UCSD-AML1 (cell line): ENCODE measurements around the gene CACNA2D2.
A peak's percentile ranks its signal among the peaks of the same experiment; 100 is the strongest.

Experiments
- DNase-seq: peaks from one replicate; lab custom pipeline; 2025; ENCODE audit not compliant: unreplicated experiment; lab: John Stamatoyannopoulos, UW

The CACNA2D2 gene

DNA sequence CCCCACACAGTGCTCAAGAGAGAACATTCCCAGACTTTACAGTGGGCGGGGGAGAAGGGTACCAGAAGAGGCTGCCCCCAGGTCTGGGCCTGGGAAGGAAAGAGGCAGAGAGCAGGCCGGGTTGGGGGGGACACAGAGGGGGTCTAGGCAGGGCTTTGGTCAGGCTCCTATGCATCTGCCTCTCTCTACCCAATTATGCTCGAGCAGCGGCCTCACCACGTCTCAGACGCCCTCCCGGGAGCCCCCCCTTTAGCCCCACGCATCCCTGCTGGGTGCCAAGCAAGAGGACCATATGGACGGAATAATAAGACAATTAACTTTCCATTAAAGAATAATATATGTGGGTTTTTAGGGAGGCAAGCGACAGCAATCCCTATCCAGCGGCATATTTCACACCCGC lies 32.8 kb downstream of the CACNA2D2 start:
- DNase-seq, result no peak

DNA sequence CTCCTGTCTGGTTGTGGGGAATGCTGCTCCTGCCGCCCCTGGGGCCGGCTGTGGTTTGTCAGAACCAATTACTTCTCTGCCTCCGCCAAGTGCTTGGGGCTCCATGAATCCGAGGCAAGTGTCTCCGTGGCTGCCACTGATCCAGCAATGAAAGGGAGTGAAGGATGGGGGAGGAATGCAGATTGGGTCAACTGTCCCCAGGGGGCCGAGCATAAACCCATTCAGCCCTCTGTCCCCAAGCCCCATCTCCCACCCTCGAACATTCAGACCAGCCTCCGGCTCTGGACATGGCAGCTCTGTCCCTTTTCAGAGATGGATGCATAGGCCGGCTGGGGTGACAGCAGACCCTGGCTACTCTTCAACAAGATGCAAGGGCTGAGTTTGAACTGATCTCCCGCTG lies 35.5 kb downstream of the CACNA2D2 start:
- no peak for DNase-seq

DNA sequence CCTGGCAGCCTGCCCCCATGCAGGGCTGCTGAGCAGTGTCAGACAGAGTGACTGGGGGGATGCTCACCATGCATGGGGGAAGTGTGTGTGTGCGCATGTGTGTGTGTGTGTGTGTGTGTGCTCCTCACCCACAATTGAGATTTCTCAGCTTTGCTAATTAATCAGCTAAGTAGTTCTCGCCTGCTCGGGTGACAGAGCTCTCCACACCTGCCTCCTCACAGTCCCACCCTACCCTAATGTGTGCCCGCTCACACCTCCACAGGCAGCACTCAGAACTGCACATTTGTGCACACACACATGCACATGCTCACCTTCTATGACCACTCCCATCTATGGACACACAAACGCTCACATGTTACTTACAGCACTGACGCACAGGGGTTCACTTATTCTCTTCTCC lies 37.3 kb downstream of the CACNA2D2 start:
- DNase-seq, result no peak

DNA sequence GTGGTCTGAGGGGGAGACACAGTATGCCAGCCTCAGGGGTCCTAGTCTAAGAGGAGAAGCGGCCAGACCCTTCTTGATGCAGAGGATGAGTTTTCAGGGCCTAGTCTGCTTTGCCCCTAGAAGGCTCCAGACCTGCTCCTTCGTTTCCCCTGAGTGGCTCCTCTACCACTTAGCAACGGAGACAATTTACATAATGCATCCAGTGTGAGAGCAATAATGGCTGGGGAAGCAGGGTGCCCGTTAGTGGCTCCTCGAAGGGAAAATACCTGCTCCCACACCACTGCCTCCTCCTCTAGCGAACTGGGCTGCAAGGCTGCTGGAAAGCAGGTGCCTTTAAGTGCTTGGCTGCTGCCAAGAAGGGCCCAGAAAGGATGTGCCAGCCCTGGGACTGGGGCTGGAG lies 38.9 kb downstream of the CACNA2D2 start:
- no peak for DNase-seq

DNA sequence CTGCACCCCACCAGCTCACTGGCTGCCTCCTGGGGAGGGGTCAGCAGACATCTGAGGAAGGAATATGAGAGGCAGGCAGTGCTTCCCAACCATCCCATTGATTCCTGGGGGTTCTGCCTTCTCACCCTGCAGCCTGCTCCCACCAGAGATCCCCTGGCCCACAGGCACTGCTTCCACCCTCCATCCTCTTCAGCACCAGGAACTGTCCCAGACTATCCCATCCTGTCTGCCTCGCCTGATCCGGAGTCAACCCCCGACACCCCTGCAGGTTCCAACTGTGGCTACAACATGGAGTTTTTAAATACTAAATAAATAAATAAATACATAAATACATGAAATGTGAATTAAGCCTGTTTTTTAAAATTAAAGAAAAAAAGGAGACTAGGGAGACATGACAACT lies 43.6 kb downstream of the CACNA2D2 start:
- no peak for DNase-seq

DNA sequence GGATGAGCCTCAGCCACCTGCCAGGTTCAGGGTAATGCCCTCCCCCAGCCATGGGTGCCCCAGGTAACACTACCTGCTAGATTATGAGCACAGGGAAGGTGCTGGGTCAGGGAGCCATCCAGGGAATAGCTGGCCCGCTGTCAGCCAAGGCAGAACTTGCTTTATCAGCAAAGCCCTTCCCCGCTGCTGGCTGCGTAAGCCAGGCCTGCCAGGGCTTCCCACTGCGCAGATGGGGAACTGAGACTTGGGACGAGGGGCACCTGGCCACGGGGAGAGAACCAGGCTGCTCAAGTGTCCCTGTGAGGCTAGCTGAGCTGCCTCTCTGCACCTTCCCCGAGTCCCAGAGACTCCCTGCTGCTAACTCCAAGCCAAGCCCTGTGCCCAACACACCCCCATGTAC lies 45.4 kb downstream of the CACNA2D2 start:
- DNase-seq, result no peak

DNA sequence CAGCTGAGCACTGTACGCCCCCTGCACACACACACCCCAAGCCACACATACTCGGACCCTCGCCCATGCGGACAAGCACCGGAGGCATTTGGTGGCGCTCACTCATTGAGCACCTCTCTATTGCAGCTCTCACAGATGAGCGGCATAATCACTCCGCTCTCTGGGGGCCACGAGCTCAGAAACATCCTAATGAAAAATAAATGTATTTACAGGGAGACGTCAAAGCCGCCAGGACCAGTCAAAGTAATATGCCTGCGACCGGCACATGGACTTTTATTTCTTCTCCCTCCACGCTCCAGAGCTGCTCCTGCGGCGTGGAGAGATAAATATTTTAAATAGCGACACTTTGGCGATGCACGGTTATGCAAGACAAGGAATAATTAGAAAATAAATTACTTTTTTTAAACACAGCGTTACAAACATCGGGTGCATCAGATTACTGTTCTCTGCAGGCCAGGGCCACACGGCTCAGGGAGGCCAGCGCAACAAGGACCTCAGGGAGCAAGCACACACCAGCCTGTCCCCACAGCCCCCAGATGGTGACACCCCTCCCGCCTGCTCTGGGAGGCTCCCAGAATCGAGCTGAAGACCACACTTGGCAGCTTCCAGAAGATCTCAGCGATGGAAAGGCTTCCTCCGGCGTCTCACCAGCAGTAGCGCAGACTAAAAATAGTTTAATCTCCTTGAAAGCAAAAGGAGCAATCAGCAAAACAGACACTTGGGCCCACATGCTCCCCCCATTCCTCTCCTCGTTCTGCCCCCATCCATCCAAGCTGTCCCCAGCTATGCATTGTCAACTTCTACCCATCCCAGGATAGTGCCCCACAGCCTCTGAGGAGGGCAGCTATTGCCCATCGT lies 48.0 kb downstream of the CACNA2D2 start:
- no peak for DNase-seq

DNA sequence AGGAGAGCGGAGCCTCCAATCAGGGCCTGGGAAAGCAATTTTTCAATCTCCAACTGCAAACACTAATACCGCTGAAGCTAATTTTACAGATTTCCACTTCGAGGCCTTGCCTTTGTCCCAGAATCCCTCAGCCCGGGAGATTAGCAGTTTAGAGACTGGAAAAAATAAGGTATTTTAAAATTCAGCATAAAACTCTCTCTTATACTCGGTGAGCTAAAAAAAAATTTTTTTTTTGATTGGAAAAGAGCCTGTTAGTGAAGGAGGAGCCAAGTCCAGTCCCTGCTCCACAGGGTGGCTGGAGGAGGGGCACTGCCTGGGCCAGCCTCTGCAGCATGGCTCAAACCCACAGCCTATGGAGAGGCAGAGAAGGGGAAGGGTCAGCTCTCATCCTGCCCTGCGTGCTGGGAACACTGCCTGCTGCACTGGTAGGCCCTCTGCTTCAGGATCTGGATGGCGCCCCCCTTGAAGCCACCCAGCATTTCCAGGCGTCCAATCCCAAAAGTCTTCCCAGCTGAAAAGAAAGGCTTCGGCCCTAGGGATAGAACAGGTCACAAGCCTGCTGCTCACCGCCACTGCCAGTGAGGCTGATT lies 48.9 kb downstream of the CACNA2D2 start:
- no peak for DNase-seq

DNA sequence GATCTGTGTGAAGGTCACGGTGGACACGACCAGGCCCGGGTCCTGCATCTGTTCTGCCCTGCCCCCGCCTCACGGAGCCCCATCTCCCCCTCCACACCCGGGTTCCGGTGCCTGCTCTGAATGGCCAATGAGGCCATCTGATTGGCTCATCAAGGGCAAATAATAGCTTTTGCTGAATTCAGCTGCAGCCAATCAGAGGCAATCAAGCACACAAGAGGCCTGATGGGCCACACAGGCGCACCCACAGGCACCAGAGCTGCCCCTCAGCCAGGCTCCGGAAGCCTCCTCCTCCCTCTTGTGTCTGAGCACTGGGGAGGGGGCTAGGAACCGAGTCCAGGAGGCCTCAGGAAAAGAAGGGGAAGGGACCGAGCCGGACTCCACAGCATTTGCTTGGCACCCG lies 49.5 kb downstream of the CACNA2D2 start:
- no peak for DNase-seq

DNA sequence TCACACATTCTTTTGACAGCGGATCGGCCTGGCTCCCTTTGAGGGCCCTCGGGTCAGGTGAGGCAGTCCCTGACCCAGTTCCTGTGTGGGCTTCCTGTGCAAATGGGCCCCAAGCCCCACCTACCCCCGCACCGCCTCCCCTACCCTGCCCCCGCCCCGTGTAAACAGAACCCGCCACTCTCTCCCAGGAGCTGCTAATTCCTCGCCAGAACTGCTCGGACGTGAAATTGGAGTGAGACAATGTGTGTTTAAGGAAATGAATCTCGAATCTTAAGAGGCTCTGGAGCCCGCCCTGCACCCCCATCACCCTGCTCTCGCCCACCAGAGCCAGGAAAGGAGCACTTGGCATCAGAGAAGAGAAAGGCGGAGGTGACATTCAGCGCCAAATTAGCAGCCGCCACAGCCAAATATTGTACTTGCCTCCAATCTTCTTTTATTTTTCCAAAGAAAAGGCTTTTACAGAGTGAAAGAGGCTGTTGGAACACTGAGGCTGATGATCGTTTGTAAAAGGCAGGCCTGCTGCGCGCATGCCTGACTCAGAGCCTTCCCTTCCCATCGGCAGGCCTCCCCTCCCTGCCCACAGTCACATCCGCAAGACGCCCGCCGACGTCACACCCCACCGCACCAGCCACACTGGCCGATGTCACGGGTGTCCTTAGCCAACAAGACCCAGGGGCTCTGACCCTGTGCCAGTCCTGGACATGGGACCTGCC lies 53.1 kb downstream of the CACNA2D2 start:
- DNase-seq, result no peak

DNA sequence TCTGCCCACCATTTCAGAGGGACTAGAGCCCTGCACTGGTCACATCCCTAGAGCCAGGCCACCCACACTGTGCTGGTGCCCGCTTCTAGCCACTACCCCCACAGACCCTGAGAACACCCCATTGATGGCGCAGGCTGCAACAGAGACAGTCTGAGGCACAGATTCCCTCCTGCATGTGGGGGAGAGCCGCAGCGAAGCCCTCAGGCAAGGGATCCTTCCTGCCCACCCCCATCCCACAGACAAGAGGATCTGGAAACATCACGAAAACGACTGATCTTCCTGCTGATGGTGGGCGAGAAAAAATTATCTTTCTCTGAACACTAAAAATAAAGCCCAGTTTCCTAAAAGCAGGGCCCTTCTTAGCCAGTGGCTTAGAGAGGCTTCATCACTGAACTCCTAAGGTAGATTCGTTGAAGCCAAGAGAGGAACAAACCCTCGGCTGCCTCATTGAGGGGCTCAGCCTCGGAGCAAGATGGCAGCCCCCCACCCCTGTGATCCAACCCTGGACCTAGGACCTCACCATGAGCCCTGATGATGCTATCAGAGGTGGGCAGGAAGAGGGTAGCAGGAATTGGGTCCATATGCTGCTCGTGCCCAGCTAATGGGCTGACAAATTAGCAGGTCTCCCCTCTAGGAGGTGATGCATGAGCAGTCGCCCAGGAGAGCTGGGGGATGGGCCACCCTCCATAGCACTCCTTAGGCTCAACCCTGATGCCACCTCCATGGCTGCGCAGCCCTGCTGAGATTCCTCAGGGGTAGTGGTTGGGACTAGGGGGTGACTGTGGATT lies 54.5 kb downstream of the CACNA2D2 start:
- no peak for DNase-seq

DNA sequence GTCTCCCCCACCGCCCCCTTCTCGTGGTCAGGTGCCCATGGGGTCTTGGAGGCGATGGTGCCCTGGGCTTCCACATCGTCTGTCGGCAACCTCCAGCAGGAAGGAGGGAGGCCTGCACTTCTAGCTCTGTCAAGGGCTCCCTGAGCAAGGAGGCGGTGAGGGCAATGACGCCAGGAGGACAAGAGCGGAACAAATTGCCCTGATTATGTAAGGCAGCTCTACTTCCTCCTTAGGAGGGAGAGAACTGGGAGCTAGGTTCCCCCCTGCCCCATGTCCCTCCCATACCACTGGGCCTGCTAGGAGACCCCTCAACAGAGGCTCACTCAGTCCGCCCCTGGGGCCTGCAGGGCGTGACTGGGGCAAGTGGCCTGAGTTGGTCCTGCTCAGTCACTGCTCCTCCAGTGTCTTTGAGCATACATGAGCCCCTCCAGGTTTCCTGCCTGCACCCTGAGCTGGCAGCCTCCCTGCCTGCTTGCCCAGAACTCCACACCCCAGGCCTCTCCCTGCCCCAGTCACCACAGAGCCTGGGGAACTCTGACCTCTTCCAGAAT lies 56.1 kb downstream of the CACNA2D2 start:
- no peak for DNase-seq

DNA sequence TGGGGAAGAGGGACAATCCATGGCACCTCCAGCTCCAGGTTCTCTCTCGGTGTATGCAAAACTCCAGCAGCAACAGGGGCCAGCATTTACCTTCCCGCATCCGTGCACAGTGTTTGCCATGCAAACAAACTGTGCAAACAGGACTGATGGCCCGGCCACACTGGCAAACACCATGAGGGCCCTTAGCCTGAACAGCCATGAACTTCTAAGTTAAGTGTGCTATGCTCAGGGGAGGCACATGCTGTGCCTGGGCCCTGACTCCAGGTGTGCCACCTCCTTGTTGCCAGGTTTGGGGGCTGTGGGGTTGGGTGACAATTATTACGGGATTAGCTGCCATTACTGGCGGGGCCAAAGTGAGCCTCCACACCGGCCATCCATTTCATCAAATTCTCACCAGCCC lies 57.5 kb downstream of the CACNA2D2 start:
- no peak for DNase-seq

DNA sequence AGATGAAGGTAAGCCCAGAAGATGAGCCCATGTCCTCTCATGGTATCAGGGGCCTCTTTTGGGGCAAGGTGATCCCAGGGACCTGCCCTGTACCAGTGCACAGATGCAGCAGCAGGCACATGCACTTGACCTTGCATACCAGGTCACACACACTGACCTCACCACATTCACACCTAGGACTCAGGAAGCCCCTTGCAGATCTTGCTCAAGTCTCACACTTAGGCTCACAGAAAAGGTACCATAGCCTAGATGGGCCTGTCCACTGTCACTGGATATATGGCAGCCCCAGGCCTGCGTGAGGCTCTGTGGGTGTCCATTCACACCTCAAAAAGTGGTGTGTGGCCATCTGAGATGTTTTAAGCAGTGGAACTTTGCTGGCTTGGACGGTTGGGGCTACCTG lies 58.7 kb downstream of the CACNA2D2 start:
- DNase-seq, result no peak

DNA sequence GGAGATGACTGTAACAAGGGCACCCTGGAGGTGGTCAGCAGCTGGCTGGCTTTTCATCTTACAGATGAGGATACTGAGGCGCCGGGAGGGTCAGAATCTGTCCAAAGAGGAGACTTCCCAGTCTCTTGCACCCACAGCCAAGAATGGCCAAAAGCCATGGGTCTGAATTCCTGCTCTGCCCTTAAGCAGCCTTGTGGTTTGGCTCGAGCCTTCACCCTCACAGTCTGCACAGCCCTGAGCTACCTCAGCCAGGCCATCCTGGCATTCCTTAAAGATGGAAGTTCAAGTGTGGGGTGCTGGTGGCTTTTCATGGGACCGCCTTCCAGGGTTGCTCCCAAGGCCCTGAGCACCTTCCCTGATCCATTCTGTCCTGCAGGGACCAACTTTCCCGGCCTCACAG lies 59.2 kb downstream of the CACNA2D2 start:
- DNase-seq, result no peak

DNA sequence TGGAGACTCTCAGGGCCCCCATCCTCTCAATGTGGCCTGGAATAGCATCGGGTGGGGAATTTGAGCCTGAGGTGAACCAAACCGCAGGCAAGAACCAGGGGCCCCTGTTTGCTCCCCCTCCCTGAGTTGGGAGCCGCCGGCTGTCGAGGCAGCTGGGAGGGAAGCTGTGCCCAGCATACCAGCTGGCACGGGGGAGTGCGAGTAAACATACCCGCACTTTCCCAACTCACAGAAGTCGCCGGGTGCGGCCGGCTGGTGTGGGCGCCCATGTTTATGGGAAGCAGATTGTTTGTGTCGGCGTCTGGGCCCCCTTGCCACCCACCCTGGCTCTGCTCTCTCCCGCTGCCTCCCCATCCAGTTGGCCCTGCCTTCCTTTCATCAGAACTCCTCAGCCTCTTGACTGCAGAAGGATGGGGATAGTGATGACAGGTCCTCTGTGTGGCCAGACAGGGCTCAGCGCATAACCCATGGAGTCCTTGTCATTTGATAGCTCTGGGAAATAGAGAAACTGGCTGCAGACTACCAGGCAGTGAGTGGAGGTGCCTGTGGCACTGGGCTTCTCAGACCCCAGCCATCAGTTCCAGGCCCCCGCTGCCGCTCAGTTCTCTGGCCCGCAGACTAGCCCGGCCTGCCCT lies 60.4 kb downstream of the CACNA2D2 start:
- no peak for DNase-seq

DNA sequence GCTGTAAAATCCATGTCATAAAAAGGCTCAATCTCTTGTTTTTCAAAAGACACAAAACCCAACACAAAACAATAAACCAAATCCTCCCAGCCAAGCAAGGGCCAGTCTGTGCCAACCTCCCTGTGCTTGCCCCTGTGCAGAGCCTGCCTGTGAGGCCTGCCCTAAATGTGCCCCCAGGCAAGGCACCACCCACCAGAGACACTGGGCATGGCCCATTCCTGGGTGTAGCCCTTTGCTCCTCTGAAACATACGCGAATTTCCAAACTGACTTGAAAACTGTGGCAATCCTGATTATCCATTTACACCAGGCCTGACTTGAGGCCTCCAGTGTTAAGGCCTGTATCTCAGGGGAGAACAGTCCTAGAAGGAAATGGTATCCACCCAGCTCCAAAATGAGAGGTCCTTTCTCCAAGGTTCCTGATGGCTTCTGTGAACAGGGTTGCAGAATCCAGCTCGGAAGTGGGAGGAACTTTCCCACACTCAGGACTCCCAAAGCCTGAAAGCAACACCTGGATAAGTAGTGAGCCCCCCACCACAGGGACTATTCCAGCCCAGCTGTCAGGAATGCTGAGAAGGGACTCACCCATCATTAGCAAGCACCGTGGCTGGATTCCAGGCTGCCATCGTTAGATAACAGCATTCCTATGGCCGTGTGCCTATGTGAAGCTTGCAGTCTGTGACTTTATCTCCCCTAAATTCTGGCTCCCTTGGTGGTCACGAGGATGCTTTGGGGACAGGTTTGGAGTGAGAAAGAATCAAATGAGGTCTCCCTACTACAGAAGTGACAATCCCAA lies 61.8 kb downstream of the CACNA2D2 start:
- DNase-seq, result no peak

DNA sequence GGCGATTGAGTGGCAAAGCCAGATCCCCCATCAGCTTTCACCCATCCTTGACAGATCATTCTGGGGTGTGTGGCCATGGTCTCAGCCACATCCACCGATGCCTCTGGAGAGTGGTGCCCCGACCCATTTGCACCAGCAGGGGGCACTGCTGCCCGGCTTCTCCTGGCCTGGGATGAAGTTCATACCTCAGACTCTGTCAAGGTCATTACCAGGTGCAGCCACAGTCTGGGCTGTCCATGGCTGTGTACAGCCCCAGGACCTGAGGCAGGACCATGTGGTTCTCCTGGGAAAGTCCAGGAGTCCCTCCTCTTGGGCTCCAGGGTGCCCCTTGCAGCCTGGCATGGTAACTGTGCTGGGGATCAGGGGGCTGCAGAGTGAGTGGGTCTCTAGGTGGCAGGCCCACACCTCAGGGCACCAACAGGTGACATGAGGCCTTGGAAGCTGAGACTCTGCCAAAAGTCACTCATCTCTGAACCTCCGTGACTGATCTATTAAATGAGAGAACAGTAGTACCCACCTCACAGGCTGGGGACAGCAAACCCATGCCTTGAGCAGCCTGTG lies 67.2 kb downstream of the CACNA2D2 start:
- DNase-seq, result peak; percentile 76

DNA sequence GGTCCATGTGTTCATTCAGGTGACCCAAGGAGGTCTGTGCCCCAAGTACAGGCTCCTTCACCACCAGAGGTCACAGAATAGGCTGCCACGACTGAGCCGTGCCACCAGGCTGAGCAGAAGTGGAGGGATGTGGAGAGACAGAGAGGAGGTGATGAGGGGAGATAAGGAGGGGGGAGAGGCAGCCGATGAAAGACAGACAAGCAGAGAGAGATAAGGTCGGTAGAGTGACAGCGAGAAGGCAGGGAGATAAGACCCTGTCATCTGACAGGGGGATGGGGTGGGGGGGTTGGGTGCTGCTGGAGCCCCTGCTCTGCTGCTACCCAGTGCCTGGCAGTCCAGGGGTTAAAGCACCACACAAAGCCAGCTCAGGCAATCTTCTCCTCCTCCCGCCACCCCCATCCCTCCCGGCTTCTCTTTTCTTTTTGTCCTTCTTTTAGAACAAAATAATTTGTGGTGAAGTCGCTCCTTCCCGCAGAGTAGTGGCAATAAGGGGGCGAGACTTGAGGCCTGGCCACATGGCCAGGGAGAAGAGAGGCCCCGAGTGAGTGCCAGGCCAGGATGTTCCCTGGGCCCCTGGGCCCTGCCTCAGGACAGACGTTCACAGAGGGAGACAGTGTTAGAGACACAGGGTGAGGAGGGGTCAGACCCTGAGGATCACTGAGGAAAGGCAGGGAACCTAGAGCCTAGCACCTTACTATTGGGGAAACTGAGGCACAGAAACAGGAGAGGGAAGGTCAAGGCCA lies 67.9 kb downstream of the CACNA2D2 start:
- DNase-seq, result no peak
